Femur (tissue), 1 donor: ENCODE results near the gene SLC35B4.

Experiments
- DNase-seq: peaks from one replicate; pipeline ENCODE4 v3.0.0-alpha.2; 2017

The SLC35B4 gene

DNA sequence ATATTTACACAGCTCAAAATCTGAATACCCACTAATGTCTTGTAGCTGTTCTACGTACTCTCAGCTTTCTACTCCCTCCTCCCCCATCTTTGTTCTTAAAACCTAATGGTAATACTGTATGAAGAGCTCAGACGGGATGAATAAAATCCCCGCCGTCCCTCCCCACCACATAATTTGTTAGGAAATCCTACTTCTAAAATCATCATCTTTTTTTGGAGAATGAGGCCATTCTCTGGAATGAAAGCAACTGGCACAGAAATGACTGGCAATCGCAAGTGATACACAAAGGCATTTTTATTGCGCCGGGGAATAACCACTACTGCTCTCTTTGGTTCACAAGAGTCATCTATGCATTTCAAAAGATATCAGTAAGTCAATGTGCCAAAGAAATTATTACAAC is 27.3 kb downstream of the SLC35B4 start:
- DNase-seq, result no peak

DNA sequence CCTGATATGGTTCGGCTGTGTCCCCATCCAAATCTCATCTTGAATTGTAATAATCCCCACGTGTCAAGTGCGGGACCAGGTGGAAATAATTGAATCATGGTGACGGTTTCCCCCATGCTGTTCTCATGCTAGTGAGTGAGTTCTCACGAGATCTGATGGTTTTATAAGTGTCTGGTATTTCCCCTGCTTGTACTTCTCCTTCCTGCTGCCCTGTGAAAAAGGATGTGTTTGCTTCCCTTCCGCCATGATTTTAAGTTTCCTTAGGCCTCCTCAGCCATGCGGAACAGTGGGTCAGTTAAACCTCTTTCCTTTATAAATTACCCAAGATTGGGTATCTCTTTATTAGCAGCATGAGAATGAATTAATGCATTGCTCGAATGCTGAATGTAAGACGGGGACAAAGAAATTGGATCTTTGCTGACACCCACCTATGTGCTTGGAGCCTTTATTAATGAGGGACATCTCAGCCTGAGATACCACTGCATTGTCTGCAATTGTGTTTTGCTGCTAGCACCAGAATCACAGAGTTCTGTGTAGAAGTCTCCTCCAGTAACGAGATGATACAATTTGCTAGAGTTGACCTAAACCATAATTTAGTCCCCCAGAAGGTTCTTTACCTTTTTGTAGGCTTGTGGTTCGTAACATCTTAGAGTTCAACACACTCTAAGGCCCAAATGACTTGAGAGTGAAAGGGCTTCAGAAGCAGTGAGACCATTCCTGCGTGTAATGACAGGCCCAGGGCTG is 28.6 kb downstream of the SLC35B4 start:
- no peak for DNase-seq

DNA sequence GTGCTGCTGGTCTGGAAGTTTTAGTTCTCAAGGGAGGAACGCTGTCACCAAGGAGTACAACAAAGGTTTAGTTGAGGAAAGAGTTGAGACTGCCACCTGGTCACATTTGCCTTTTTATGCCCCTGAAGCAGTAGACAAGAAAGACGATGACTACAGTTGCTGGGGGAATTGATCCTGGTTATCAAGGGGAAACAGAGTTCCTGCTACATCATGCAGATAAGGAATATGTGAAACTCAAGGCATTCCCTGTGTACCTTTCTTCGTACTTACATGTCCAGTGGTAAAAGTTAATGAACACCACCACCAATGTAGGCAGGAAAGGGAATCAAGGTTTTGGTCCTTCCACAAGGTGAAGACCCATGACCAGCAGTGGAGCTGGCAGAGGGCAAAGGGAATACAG is 31.8 kb downstream of the SLC35B4 start:
- DNase-seq, result no peak

DNA sequence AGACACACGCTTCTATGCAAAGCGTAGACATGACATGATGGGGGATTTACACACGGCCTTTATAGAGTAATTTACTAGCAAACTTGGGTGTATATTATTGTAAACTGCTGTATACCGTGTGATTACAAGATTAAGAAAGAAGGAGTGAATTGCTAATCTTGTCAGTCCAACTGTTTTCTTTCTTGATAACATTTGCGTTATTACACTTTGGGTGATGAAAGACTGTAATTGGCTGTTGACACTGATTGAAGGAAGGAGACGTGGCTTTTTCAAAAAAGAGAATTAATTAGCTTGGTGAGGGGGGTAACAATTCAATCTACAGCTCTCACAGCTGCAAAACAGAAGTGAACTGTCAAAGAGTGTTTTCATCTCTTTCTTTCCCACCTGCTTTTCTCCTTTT is 32.7 kb downstream of the SLC35B4 start:
- DNase-seq, result no peak

DNA sequence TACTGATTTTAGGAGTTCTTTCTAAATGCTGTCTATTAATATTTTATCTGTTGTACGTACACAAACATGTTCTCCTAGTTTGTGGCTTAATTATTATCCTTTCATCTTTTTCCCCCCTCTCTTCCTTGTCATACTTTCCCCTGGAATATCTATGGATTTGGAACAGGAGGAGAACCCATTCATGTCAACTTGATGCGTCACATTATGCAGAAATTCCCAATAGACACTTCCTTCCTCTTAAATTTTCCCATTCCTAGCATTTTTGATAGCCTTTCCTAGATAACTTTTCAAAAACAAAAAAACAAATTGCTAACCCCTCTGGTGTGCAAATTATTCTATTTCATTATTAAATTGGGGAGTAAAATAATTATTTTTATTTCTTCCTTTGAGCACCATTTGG is 36.2 kb downstream of the SLC35B4 start:
- DNase-seq, result no peak

DNA sequence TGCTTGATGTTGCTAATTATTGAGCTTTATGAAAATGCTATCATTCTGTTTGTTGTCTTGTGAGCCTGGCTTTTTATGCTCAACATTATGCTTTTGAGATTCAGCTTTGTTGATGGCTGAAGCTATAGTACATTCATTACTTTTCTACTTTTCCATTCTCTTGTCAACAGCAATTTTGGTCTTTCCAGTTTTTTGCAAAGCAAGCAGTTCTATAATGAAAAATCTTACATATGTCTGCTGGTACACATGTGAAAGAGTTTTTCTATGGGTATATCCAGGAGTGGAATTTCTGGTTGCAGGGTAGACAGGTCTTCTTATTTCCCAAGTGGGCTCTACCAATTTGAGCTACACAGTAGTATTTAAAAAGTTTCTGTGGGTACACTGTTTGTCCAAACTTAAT is 36.8 kb downstream of the SLC35B4 start:
- DNase-seq, result no peak

DNA sequence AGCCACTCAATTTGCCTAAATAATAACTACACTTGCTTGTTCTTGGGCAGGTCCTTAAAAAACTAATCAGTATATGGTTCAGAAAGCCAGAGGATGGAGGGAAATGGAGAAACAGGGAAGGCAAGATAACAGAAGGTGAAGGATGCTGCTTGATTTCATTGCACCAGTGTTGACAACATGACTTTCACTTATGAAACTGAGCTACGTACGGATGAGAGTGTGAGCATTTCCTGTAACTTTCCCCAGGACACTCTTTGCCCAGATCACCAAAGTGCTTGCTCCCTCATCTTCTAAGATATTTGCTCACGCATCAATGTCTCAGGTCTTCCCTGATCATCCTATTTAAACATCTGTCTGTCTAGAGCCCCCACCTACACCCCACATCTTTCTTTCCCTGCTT is 37.4 kb downstream of the SLC35B4 start:
- no peak for DNase-seq

DNA sequence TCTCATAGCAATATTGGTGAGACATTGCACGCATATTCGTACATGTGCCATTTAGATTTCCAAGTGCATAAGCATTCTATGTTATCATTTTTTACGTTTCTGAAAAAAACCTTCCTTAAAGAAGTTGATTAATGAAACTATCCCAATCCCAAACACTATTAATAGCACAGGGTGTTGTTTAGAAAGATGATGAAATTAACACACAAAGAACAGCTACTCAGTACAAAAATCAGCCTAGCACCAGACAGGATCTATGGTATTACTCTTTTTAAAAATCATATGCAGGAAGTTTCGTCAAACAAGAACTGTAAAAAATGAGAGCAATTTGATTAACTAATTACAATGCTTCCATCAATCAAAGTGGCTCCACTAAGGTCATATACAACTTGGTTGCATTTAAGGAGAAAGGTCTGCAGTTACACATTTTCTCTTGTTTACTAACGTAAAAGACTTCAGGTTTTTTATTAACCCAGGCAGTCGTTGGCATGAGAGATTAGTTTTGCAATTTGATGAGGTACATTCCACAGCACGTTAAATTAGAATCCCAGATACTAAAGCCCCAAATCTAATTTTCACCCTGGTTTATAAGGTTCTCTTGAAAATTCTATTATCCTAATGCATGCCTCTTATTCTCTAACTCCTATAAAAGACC is 38.1 kb downstream of the SLC35B4 start:
- DNase-seq, result no peak

DNA sequence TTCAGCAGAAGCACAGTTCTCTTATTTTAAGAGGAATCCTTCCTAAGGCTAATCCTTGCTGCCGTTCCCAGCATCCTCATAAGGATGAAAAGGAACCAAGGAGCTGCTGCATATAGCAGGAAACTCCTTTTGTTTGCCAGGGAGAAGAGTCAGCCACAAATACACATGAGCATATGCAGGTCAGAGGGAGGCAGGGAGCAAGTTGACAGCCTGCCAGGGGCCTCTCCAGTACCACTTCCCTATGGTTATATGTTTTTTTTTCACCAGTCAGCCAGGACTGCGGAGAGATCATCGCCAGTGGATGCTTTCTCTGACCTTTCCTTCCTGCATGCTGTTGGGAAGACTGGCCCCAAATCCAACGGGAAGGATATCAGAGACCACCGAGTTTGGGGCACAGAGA is 39.8 kb downstream of the SLC35B4 start:
- no peak for DNase-seq

DNA sequence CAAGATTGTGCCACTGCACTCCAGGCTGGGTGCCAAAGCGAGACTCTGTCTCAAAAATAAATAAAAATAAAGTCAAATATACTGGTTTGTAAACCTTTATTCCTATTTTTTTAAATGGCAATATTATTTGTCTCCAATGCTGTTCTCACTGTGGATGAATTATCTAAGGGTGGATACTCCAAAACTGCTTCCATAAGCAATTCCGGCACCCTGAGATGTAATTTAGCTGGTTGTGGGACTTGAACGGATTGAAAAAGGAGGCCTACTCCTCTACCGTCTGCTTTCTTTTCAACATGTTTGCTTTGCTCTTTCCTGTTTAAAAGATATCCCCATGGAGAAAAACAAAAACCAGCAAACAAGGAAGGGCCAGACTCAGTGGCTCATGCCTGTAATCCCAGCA is 54.4 kb downstream of the SLC35B4 start:
- no peak for DNase-seq

DNA sequence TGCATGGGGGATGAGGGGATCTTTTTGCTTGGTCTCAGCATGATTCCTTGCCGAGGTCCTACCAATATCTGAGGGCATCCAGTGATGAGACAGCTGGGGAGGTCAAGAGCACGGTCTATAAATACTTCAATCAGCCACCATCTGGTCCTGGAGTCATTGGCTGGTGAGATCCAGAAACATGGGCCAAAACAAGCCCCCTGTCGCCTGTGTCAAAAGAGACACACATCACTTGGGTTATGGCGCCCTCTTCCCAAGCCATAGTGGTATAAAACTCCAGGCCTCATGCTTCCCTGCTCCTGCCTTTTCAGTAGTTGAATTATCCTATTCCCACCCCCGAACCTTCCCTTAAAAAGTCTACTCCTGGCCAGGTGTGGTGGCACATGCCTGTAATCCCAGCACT is 60.9 kb downstream of the SLC35B4 start:
- DNase-seq, result no peak

DNA sequence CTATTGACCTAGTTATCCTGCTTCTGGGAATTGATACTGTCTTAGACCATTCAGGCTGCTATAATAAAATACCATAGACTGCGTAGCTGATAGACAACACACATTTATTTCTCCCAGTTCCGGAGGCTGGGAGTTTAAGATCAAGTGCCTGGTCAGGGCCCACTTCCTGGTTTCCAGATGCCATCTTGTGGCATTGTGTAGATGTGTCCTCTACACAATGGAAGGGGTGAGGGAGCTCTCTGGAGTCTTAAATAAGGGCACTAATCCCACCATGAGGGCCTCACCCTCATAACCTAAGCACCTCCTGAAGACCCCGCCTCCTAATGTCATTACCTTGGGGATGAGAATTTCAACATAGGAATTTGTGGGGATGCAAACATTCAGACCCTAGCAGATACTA is 62.4 kb downstream of the SLC35B4 start:
- no peak for DNase-seq

DNA sequence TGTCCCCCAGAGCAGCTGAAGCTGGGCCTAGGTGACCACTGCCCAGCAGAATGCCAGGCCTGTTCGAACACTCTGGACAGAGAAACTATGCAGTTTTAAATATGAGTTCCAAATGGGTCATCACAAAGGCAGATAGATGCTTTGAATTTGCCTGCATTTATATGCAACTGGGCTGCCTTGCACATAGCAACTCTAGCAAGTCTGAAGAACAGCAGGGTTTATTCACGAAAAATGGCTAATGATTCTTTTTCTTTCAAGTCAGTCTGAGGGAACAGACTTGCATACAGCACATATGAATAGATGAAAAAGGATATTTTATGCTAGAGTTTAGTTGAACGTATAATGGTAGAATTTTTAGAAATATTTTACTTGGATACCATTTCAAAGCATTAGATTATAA is 68.5 kb downstream of the SLC35B4 start:
- no peak for DNase-seq

DNA sequence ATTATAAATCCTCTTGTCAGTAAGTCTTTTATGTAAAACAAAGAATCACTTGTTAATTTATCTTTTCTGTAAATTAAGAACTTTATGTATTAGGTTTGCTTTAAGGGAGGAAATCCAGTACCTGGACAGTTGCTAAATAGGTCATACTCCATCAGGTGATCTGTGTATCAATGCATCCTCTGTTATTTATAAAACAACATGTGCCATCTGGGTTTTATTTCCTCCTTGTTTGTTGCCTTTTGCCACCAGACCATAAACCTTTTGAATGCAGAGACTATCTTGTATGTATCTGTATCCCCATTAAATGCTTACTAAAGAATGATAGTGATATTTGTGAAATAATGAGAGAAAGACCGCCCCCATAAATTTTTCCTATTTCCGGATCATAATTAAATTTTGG is 70.0 kb downstream of the SLC35B4 start:
- DNase-seq, result no peak

DNA sequence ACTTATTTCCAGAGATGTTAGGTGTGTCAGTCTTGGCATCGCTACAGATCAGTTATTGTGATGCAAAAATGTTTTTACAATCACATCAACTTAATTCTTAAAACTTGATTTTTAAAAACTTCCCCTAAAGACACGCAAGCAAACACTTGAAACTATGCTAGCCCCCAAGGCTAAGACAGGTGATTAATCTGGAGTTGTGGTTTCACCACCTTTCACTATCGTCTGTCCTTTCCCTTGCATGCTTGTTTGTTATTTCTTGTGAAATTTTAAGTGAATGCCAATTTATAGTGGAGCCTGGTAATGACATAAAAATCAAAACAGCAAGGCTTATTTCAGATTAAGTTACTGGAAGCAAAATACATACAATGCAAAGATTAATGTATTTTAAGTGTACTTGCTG is 70.4 kb downstream of the SLC35B4 start:
- DNase-seq, result no peak

DNA sequence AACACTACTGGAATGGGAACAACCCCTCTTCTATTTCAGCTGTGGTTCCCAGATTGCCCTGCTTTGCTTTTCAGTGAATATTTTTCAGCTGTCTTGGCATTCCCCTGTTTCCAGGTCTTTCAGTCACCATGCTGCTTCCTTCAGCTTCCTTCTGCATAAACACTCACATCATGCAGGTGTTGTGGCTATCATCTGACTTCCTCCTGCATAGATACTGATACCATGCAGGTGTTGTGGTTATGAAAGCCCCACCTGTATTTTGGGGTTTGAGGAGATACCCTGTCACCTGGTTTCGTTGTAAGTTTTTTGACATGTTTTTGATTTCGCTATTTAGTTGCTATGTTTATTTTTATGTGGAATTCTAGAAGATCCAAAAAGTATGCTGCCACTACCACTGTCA is 71.5 kb downstream of the SLC35B4 start:
- no peak for DNase-seq
